NCI-H69 (cell line): ENCODE results near the gene ZNF862.

Source experiments
- DNase-seq: peaks from one replicate; lab custom pipeline; 2025; lab: John Stamatoyannopoulos, UW

ZNF862 gene

DNA sequence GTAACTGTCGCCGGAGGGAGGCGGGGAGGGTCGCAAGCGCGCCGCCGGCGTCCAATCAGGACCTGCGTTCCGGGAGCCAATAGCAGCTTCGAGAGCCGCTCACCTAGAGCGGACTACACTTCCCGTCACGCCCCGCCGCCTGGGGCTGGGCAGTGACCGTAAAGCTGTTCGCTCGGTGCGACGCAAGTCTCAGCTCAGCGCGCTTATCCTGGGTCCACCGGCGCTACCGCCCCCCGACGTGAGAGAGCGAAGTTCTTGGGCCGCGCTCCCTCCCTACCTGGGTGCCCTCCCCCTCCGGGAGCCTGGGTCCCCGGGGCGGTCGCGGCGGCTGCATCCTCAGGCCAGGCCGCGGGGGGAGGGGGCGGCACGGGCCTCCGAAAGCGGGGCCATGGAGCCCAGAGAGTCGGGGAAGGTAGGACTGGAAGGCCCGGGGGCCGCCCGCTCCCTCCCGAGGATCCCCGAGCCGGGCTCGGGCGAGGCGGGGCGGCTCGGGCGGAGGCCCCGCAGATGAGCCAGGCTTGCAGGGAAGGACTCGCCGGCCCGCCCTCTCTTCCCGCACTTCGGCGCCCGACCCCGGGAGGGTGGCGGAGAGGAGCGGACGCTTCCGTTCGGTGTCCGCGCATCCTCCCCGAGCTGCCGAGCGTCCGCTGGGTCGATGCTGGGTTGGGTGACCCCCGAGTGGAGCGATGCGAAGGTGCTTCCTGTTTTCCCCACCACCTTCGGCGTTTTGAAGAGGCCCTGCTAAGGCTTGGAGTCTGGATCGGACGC, at the start of gene ZNF862:
ZNF862 (plus strand) TSS at position 152 of the 768 bp plus-strand sequence; CDS start at position 389, 237 bp downstream.
- DNase-seq = peak; percentile 100

- no peak for DNase-seq
Measured at GRCh38 chr7:149789101-149789500, 49.1 kb upstream of the ZNF862 start.

- DNase-seq = peak; percentile 76
Measured at GRCh38 chr7:149790146-149790548, 48.0 kb upstream of the ZNF862 start.

GRCh38 chr7:149790754-149791360, 47.3 kb upstream of the ZNF862 start:
- DNase-seq = no peak

DNA sequence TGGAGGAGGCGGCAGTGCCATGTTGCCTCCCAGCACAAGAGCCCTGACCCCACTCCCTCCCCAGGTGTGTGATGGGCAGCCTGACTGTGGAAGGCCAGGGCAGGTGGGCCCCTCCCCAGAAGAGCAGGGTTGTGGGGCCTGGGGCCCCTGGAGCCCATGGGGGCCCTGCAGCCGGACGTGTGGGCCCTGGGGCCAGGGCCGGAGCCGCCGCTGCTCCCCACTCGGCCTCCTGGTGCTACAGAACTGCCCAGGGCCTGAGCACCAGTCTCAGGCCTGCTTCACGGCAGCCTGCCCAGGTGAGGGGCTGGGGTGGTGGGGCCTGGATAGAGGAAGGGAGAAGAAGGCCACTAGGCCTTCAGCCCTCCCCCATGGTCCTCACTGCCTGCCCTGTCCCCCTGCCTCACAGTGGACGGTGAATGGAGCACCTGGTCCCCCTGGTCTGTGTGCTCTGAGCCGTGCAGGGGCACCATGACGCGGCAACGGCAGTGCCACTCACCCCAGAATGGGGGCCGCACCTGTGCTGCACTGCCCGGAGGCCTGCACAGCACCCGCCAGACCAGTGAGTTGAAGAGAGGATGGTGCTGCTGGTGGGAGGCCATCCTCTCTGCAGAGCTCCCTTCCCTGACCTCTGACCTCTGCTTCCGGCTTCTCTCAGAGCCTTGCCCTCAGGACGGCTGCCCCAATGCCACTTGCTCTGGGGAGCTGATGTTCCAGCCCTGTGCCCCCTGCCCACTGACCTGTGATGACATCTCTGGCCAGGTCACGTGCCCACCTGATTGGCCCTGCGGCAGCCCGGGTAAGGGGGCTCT, 46.6 kb upstream of the ZNF862 start:
- no peak for DNase-seq

- DNase-seq = no peak
Measured at GRCh38 chr7:149792220-149792595, 46.0 kb upstream of the ZNF862 start.

DNA sequence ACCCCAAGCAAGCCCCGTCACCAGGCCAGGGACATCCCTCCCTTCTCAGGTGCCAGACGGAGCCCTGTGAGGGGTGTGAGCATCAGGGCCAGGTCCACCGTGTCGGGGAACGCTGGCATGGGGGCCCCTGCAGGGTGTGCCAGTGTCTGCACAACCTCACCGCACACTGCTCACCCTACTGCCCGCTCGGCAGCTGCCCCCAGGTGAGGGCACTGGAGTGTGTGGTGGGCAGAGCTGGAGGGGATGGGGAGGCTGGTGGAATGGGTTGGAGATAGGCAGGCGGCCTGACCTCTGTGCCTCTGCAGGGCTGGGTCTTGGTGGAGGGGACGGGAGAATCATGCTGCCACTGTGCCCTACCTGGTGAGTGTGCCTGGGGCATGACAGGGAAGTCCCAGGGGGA, 44.9 kb upstream of the ZNF862 start:
- no peak for DNase-seq

DNA sequence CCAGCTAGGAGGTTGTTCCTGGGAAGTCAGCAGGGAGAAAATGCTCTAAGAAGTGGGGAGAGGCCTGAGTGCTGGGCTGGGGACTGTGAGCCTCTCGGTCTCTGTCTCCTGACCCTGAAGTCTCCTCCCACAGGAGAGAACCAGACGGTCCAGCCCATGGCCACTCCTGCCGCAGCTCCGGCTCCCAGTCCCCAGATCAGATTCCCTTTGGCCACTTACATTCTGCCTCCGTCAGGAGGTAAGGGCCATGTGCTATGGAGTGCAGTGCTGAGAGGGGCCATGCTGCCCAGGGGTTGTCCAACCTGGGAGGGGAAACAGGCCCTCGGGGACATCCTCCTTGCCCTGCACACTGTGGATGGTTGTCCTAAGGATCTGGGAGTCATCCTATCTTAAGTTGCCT, 43.5 kb upstream of the ZNF862 start:
- DNase-seq = no peak

- no peak for DNase-seq
Measured at GRCh38 chr7:149795126-149795525, 43.0 kb upstream of the ZNF862 start.

- DNase-seq = no peak
Measured at GRCh38 chr7:149796287-149796860, 41.8 kb upstream of the ZNF862 start.

DNA sequence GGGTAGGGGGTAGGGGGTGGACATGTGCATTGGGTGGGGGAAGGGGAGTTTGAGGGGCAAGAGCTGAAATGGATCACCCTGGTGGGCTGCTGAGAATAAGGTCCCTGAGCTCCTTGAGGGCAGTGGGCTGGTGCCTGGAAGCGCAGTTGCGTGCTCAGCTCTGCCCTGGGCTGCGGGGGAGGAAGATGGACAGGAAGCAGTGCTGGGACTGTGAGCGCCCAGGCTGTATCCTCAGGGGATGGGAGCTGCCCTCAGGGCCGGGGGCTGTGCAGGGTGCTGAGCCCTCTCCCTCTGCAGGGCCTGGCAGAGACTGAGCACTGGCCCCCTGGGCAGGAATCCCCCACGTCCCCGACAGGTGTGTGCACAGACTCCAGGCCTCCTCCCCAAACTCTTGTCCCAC, 40.4 kb upstream of the ZNF862 start:
- DNase-seq = no peak

DNA sequence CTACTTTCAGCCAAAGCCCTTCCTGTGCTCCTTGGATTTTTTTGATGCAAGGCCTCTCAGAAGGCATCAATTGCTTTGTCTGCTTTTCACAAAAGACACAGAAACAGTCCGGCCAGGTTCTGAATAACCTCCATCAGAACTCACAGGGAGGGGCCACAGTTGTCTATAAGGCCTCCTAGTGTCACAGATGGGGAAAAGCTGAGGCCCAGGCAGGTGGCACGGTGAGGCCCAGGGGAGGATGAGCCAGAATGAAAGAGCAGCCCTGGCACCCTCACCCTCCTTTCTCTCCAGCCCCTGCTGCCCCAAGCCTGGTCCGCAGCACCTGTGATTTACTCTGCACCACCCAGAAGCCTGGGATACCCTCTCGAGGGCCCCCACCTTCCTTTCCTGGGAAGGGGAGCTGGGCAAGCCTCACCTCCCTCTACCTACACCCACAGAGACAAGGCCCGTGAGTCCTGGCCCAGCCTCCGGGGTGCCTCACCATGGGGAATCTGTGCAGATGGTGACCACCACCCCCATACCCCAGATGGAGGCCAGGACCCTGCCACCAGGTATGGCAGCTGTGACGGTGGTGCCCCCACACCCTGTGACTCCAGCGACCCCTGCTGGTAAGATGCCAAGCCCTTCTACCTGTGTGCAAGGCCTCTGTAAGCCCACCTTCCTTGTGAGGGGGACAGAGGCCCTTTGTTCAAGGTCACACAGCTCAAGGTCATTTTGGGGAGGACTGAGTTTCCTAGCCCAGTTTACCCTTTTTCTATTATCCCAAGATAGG, 38.6 kb upstream of the ZNF862 start:
- DNase-seq = peak; percentile 49

GRCh38 chr7:149800169-149800555, 38.0 kb upstream of the ZNF862 start:
- DNase-seq = no peak

DNA sequence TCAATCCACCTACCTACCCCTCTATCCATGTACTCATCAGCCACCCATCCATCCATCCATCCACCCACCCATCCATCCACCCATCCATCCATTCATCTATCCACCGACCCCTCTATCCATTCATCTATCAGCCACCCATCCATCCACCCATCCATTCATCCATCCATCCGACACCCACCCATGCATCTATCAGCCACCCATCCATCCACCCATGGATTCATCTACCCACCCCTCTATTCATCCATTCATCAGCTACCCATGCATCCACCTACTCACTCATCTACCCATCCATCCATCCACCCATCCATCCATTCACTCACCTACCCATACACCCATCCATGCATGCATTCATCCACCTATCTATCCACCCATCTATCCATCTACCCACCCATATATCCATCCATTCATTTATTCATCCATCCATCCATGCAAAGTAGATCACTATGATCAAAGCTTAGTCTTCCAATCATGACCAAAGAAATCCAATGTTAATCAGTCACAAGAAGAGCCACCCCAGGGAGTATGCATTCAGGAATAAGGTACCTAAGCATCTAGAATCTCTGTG, 37.1 kb upstream of the ZNF862 start:
- no peak for DNase-seq

DNA sequence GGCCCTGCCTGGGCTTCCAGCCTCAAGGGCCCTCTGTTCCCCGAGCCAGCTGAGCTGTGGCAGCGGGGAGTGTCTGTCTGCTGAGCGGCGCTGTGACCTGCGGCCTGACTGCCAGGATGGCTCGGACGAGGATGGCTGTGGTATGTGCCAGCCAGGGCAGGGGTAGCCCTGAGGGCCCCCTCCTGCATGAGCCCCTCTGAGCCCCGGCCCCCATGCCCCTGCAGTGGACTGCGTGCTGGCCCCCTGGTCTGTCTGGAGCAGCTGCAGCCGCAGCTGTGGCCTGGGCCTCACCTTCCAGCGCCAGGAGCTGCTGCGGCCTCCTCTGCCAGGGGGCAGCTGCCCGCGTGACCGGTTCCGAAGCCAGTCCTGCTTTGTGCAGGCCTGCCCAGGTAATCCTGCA, 36.4 kb upstream of the ZNF862 start:
- no peak for DNase-seq

GRCh38 chr7:149802966-149803365, 35.2 kb upstream of the ZNF862 start:
- no peak for DNase-seq

DNA sequence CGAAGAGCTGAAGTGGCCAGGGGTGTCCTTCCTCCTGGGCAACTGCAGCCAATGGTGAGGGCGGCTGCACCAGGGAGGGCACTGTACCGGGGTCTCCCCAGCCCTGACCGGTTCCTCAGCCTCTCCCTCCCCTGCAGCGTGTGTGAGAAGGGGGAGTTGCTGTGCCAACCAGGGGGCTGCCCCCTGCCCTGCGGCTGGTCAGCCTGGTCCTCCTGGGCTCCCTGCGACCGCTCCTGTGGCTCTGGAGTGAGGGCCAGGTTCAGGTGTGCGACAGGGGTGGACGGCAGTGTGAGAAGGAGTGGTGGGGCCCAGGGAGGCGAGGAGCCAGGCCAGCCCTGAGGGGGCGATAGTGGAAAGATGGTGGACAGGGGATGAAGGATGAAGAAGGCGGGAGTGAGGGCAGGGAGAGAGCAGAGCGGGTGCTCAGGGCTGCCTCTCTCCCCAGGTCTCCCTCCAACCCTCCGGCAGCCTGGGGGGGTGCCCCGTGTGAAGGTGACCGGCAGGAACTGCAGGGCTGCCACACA, 34.6 kb upstream of the ZNF862 start:
- no peak for DNase-seq

DNA sequence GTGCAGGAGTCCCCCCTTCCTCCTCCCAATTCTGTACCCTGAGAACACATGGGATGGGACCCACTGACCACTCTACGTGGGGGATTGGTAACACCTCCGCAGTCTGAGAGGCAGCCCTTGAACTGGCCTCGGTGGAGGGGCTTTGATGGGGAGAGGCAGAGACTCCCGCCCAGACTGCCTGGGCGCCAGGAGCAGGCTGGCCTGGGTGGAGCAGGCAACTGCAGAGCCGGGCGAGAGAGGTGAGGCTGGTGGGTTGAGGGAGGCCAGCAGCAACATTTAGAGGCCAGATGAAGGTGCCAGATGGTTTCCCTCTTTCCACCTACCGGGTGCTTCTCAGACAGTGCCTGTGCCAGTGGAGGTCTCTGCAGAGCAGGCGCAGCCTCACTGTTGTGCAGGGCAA, 34.1 kb upstream of the ZNF862 start:
- DNase-seq = no peak

DNA sequence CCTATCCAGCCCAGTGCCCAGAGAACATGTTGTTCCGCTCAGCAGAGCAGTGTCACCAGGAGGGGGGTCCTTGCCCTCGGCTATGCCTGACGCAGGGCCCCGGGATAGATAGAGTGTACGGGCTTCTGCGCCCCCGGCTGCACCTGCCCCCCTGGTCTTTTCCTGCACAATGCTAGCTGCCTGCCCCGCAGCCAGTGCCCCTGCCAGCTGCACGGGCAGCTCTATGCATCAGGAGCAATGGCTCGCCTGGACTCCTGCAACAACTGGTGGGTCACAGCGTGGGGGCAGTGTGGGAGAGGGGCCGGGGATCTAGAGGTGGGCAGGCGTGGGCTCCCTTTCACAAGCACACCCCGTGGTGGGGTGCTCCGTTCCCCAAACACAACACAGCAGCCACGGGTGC, 31.4 kb upstream of the ZNF862 start:
- no peak for DNase-seq

- no peak for DNase-seq
Measured at GRCh38 chr7:149808311-149808710, 29.9 kb upstream of the ZNF862 start.

DNA sequence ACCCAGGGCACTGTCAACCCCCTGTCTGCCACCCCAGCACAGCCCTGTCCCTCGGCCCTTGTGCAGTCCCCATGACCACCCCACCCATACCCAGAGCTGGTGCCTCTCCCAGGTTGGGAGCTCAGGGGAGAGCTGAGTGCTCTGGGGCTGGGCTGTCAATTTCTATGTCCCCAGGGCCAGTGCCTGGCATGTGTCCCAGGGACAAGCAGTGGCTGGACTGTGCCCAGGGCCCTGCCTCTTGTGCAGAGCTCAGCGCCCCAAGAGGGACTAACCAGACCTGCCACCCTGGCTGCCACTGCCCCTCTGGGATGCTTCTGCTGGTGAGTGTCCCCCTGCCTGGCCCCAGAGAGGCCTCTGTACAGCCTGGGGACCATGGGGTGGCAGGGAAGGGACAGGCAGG, 29.0 kb upstream of the ZNF862 start:
- DNase-seq = no peak
